HepG2 (cell line): ENCODE results near the gene PEX14. TPM values are rescaled to one million over a fixed set of nuclear protein-coding genes. Genes with fewer than 3 reads are reported as not detected.

Experiments
- ATF3 ChIP-seq: sonication (generic); formaldehyde crosslinking; IDR thresholded peaks from 2 replicates; pipeline ENCODE4 v1.4.0; 2020; ENCODE audit warnings: missing genetic modification reagents
- CEBPG ChIP-seq: IDR thresholded peaks from 2 replicates; pipeline ENCODE4 v1.6.1; 2016
- FOSL2 ChIP-seq: sonication (generic); formaldehyde crosslinking; IDR thresholded peaks from 2 replicates; pipeline ENCODE4 v1.4.0; 2020; ENCODE audit warnings: missing genetic modification reagents
- FOXK1 ChIP-seq: sonication (generic); formaldehyde crosslinking; IDR thresholded peaks from 2 replicates; pipeline ENCODE4 v1.4.0; 2020; ENCODE audit warnings: low read depth, missing genetic modification reagents, borderline replicate concordance
- HES4 ChIP-seq: sonication (generic); formaldehyde crosslinking; IDR thresholded peaks from 2 replicates; pipeline ENCODE4 v1.9.0; 2021; ENCODE audit warnings: mild to moderate bottlenecking, missing genetic modification reagents, borderline replicate concordance
- HMG20B ChIP-seq: conservative IDR thresholded peaks from 2 replicates; pipeline ENCODE4 v1.6.1; 2016; ENCODE audit warnings: missing genetic modification reagents, missing compliant biosample characterization
- NFYB ChIP-seq: sonication (generic); formaldehyde crosslinking; IDR thresholded peaks from 2 replicates; pipeline ENCODE4 v1.4.0; 2020; ENCODE audit warnings: missing genetic modification reagents
- RFX5 ChIP-seq: IDR thresholded peaks from 2 replicates; pipeline ENCODE4 v1.6.1; 2011; ENCODE audit warnings: low read depth, low read length, improper control_type of control experiment
- SALL1 ChIP-seq: sonication (generic); formaldehyde crosslinking; IDR thresholded peaks from 2 replicates; pipeline ENCODE4 v1.8.0; 2022; ENCODE audit warnings: mild to moderate bottlenecking, missing genetic modification reagents
- SOX13 ChIP-seq, 3 experiments: fragments of 450-650 bp in 1 of 3; sonication (generic) in 1 of 3; formaldehyde crosslinking in 1 of 3; IDR thresholded peaks in 2 of 3; conservative IDR thresholded peaks in 1 of 3; 2 replicates each; pipeline versions ENCODE4 v1.5.0 to v1.6.1; 2016 to 2020; ENCODE audit warnings: antibody characterized with exemption in 1 of 3, mild to moderate bottlenecking in 1 of 3, missing compliant biosample characterization in 1 of 3, missing genetic modification reagents in 1 of 3, moderate library complexity in 1 of 3
- THAP11 ChIP-seq: IDR thresholded peaks from 2 replicates; pipeline ENCODE4 v1.6.1; 2016; ENCODE audit warnings: missing biosample characterization, missing genetic modification reagents
- ZNF331 ChIP-seq: sonication (generic); formaldehyde crosslinking; IDR thresholded peaks from 2 replicates; pipeline ENCODE4 v1.4.0; 2020; ENCODE audit warnings: missing genetic modification reagents
- ZNF766 ChIP-seq: sonication (generic); formaldehyde crosslinking; IDR thresholded peaks from 2 replicates; pipeline ENCODE4 v1.5.0; 2020; ENCODE audit warnings: missing genetic modification reagents, borderline replicate concordance
- ZNF788 ChIP-seq: sonication (generic); formaldehyde crosslinking; IDR thresholded peaks from 2 replicates; pipeline ENCODE4 v1.5.0; 2020; ENCODE audit warnings: mild to moderate bottlenecking, missing genetic modification reagents, borderline replicate concordance
- ZNF800 ChIP-seq: sonication (generic); formaldehyde crosslinking; IDR thresholded peaks from 2 replicates; pipeline ENCODE4 v1.4.0; 2020; ENCODE audit warnings: missing genetic modification reagents
- polyA plus RNA-seq, 8 experiments: library from polyadenylated mRNA; depleted of rRNA in 3 of 8; stranded (reverse) in 7 of 8; unstranded in 1 of 8; fragments of >200 nt; fragmentation: Illumina TruSeq in 4 of 8; extraction: Trizol in 4 of 8; gene quantifications; 2 replicates each; pipeline versions ENCODE4 v1.2.1 to v1.2.3, GENCODE V29; 2011 to 2016; ENCODE audit warnings: low read depth in 4 of 8, missing spikeins in 1 of 8, mixed read lengths in 1 of 8; ENCODE audit not compliant: insufficient read depth in 1 of 8
- total RNA-seq, 5 experiments: library from RNA; depleted of rRNA; stranded (reverse); fragments of >200 nt; fragmentation: Illumina TruSeq; extraction: Trizol; gene quantifications; 2 replicates each; pipeline ENCODE4 v1.2.3, GENCODE V29; 2016; ENCODE audit warnings: low read depth in 1 of 5
- TF ChIP-seq, protein P1 (sequence below): sonication (generic); formaldehyde crosslinking; IDR thresholded peaks from one replicate; pipeline ENCODE4 v1.5.1; 2020; ENCODE audit warnings: mild to moderate bottlenecking, missing genetic modification reagents; ENCODE audit errors: not compliant biosample characterization

Gene PEX14
- total and polyA plus RNA-seq, 2 of the 13 experiments (the other 11 are each of a cell fraction or from before 2014, with no cell fraction given) = 6.5 to 9.9 TPM

DNA sequence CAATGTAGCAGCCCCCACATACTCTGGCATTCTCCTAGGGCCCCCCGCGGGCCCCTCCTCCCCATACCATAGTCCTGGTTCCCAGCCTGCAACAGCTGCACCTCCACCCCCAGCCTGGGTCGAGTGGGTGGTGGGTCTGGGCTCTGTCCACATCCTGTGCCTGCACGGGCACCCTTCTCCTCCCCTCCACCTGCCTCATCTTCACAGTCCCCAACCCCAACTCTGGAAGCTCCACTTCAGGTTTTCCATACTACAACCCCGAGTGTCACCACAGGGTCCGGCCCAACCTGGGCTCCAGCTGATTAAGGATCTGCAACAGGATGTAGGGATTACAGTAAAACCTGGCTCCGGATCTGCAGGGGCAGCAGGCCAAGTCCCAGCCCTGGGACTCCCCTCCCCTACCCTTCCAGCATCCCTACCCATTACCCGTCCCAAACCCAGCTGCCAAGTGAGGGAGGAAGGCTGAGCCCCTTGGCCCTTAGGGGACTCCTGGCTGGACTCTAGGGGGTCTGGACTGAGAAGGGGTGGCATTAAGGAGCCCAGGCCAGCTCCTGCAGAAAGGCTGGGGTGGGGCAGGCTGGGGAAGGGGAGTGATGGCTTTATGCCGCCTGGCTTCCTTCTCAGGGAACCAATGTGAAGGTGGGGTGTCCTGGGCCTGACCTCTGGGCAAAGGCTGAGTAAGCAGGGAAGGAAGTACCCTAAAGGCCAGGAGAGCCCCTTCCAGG is 204.9 kb downstream of the PEX14 start (continued):
- TF ChIP-seq, protein P1, sequence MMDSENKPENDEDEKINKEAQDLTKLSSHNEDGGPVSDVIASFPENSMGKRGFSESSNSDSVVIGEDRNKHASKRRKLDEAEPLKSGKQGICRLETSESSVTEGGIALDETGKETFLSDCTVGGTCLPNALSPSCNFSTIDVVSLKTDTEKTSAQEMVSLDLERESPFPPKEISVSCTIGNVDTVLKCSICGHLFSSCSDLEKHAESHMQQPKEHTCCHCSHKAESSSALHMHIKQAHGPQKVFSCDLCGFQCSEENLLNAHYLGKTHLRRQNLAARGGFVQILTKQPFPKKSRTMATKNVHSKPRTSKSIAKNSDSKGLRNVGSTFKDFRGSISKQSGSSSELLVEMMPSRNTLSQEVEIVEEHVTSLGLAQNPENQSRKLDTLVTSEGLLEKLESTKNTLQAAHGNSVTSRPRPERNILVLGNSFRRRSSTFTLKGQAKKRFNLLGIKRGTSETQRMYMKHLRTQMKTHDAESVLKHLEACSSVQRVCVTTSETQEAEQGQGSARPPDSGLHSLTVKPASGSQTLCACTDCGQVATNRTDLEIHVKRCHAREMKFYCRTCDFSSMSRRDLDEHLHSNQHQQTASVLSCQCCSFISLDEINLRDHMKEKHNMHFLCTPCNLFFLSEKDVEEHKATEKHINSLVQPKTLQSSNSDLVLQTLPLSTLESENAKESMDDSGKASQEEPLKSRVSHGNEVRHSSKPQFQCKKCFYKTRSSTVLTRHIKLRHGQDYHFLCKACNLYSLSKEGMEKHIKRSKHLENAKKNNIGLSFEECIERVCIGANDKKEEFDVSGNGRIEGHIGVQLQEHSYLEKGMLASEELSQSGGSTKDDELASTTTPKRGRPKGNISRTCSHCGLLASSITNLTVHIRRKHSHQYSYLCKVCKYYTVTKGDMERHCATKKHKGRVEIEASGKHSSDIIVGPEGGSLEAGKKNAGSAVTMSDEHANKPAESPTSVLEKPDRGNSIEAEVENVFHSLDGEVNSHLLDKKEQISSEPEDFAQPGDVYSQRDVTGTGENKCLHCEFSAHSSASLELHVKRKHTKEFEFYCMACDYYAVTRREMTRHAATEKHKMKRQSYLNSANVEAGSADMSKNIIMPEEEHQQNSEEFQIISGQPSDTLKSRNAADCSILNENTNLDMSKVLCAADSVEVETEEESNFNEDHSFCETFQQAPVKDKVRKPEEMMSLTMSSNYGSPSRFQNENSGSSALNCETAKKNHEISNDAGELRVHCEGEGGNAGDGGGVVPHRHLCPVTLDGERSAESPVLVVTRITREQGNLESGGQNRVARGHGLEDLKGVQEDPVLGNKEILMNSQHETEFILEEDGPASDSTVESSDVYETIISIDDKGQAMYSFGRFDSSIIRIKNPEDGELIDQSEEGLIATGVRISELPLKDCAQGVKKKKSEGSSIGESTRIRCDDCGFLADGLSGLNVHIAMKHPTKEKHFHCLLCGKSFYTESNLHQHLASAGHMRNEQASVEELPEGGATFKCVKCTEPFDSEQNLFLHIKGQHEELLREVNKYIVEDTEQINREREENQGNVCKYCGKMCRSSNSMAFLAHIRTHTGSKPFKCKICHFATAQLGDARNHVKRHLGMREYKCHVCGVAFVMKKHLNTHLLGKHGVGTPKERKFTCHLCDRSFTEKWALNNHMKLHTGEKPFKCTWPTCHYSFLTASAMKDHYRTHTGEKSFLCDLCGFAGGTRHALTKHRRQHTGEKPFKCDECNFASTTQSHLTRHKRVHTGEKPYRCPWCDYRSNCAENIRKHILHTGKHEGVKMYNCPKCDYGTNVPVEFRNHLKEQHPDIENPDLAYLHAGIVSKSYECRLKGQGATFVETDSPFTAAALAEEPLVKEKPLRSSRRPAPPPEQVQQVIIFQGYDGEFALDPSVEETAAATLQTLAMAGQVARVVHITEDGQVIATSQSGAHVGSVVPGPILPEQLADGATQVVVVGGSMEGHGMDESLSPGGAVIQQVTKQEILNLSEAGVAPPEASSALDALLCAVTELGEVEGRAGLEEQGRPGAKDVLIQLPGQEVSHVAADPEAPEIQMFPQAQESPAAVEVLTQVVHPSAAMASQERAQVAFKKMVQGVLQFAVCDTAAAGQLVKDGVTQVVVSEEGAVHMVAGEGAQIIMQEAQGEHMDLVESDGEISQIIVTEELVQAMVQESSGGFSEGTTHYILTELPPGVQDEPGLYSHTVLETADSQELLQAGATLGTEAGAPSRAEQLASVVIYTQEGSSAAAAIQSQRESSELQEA (CRISPR knock-in tag) = no peak
- peak; percentile 42; the same call in 1 of the 2 replicates for TF ChIP-seq RFX5
- peak; percentile 39; the same call in 1 of the 2 replicates for TF ChIP-seq SALL1 (CRISPR knock-in tag)
- peak; percentile 41; the same call in 1 of the 2 replicates for TF ChIP-seq FOSL2 (CRISPR knock-in tag)
- TF ChIP-seq CEBPG = peak; percentile 47; the same call in 1 of the 2 replicates
- no peak for TF ChIP-seq ZNF766 (CRISPR knock-in tag)
- 0 out of 2 replicates have a peak, but pooled peaks have one; percentile 22 for TF ChIP-seq HMG20B (CRISPR knock-in tag)
- TF ChIP-seq HES4 (CRISPR knock-in tag) = no peak
- TF ChIP-seq THAP11 (CRISPR knock-in tag) = peak; percentile 46; the same call in 1 of the 2 replicates
- TF ChIP-seq ZNF331 (CRISPR knock-in tag) = 0 out of 2 replicates have a peak, but pooled peaks have one; percentile 27
- TF ChIP-seq ZNF788 (CRISPR knock-in tag) = peak; percentile 57; the same call in 1 of the 2 replicates
- peak; percentile 57; the same call in 1 of the 2 replicates for TF ChIP-seq FOXK1 (CRISPR knock-in tag)
- peak; percentile 52 for TF ChIP-seq NFYB
- TF ChIP-seq ZNF800 (CRISPR knock-in tag) = no peak
- peak; percentile 40; the same call in 1 of the 2 replicates for TF ChIP-seq ATF3
- no peak for TF ChIP-seq SOX13 (IDR thresholded peaks at IDR 0.05)
- 0 out of 4 replicates have a peak, but pooled peaks of 1 of the 2 experiments have one; percentile 19 for TF ChIP-seq SOX13 (CRISPR knock-in tag; conservative IDR thresholded peaks at IDR 0.05 in 1 of 2, IDR thresholded peaks at IDR 0.05 in 1 of 2)
